Thyroid gland (tissue), 4 donors: ENCODE results near the gene CSRNP3.

Experiments
- CTCF ChIP-seq, 6 experiments: fragments of 200-600 bp in 3 of 6; fragments of 450-650 bp in 3 of 6; sonication (generic) in 3 of 6; IDR thresholded peaks; one replicate each; pipeline ENCODE4 v1.5.1; 2016 to 2019; ENCODE audit warnings: antibody characterized with exemption in 6 of 6, mild to moderate bottlenecking in 2 of 6, inconsistent platforms in 1 of 6, moderate library complexity in 1 of 6
- POLR2A ChIP-seq, 2 donors: fragments of 450-650 bp; IDR thresholded peaks; one replicate each; pipeline ENCODE4 v1.6.1; 2017; ENCODE audit warnings: antibody characterized with exemption in 2 of 2, mild to moderate bottlenecking in 2 of 2, moderate library complexity in 1 of 2

DNA sequence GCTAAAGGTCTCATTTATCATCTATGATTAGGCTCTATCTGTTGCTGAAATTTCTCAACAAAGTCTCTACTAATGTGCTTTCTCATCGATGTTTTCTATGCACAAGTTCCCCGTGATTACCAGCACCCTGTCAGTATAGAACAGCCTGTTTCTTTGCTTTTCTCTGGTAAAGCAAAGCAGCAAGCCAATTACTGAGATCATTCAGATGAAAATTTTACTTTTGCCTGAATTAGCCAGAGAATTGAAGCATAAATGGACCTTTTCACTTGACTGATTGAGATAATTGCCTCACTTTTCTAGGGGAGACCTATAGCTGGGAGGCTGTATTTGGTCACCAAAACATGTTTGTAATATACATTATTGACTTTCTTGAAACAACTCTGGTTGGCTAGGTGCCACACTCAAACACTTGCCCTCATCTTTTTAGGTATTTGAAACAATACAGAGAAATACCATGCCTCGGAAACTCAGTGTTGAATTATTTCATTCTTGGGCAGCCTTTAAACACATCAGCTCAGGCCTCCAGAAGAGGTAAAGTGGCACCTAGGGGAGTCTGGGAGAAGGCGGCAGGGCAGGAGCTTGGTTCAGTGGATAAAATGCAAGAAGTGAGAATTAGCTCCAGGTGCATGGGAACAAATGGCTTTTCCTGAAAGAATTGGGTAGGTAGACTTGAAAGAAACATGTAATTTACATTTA is 228.4 kb downstream of the CSRNP3 start:
- TF ChIP-seq CTCF (IDR thresholded peaks at IDR 0.05) (no peak), POLR2A (IDR thresholded peaks at IDR 0.05) (no peak)
